COLO668 (cell line): Measurements from ENCODE around the gene ETV2.
"Not testable (repeated sequence)": the region's sequence is repeated elsewhere in the genome, so short reads cannot be mapped to it uniquely, and the experiment has no call there.

Experiments
- DNase-seq: peaks from one replicate; lab custom pipeline; 2025; ENCODE audit not compliant: unreplicated experiment; lab: John Stamatoyannopoulos, UW

ETV2 gene

GRCh38 chr19:35641515-35642151 lies at the start of gene ETV2:
Gene ETV2, plus strand, starts transcription at chr19:35641745. Its CDS starts 716 bp downstream, at chr19:35642461.
- no peak for DNase-seq

GRCh38 chr19:35592226-35592625 lies 49.3 kb upstream of the ETV2 start:
- peak; percentile 30 for DNase-seq

GRCh38 chr19:35595026-35595425 lies 46.5 kb upstream of the ETV2 start:
- not testable (repeated sequence) for DNase-seq

- no peak for DNase-seq
Measured at GRCh38 chr19:35595928-35596327, 45.6 kb upstream of the ETV2 start.

GRCh38 chr19:35596366-35596999 lies 45.1 kb upstream of the ETV2 start:
- DNase-seq = no peak

- DNase-seq = no peak
Measured at GRCh38 chr19:35601971-35602370, 39.6 kb upstream of the ETV2 start.

- not testable (repeated sequence) for DNase-seq
Measured at GRCh38 chr19:35604436-35604835, 37.1 kb upstream of the ETV2 start.

- DNase-seq = not testable (repeated sequence)
Measured at GRCh38 chr19:35607170-35607569, 34.4 kb upstream of the ETV2 start.

- DNase-seq = no peak
Measured at GRCh38 chr19:35607661-35608060, 33.9 kb upstream of the ETV2 start.

GRCh38 chr19:35608251-35608650 lies 33.3 kb upstream of the ETV2 start:
- no peak for DNase-seq

- DNase-seq = no peak
Measured at GRCh38 chr19:35609851-35610353, 31.6 kb upstream of the ETV2 start.

- no peak for DNase-seq
Measured at GRCh38 chr19:35612224-35612558, 29.4 kb upstream of the ETV2 start.

- DNase-seq = peak; percentile 92
Measured at GRCh38 chr19:35612559-35613321, 28.8 kb upstream of the ETV2 start, which contains the start of gene HAUS5. Gene HAUS5, plus strand, starts transcription at chr19:35612735. Its CDS starts 60 bp downstream, at chr19:35612795.

- no peak for DNase-seq
Measured at GRCh38 chr19:35613574-35613973, 28.0 kb upstream of the ETV2 start.

- DNase-seq = no peak
Measured at GRCh38 chr19:35615036-35615435, 26.5 kb upstream of the ETV2 start.

- DNase-seq = no peak
Measured at GRCh38 chr19:35618857-35619256, 22.7 kb upstream of the ETV2 start.

- no peak for DNase-seq
Measured at GRCh38 chr19:35619290-35619923, 22.1 kb upstream of the ETV2 start.

GRCh38 chr19:35620001-35620400 lies 21.5 kb upstream of the ETV2 start:
- no peak for DNase-seq

- no peak for DNase-seq
Measured at GRCh38 chr19:35621708-35622107, 19.8 kb upstream of the ETV2 start.

- DNase-seq = no peak
Measured at GRCh38 chr19:35622750-35623149, 18.8 kb upstream of the ETV2 start.

GRCh38 chr19:35623327-35624010 lies 18.1 kb upstream of the ETV2 start:
- no peak for DNase-seq
